Measurements from ENCODE around the gene ZNF695.

ZNF695 gene

DNA sequence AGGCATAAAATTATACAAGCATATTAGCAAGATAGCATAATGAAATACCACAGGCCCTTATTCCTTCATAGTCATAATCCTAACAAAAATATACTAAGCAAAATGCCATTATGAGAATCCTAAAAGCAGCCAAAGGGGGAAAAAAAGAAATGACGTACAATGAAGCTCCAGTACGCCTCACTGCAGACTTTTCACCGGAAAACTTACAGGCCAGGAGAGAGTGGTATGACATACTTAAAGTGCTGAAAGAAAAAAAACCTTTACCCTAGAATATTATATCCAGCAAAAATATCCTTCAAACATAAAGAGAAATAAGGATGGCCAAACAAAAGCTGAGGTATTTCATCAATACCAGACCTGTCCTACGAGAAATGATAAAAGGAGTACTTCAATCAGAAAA lies 19.5 kb downstream of the ZNF695 start:
- TF ChIP-seq CEBPB (IDR thresholded peaks at IDR 0.05) = no peak
- TF ChIP-seq TCF12 (IDR thresholded peaks at IDR 0.05; ENCODE audit: low read depth) = no peak
- TF ChIP-seq, protein P1, sequence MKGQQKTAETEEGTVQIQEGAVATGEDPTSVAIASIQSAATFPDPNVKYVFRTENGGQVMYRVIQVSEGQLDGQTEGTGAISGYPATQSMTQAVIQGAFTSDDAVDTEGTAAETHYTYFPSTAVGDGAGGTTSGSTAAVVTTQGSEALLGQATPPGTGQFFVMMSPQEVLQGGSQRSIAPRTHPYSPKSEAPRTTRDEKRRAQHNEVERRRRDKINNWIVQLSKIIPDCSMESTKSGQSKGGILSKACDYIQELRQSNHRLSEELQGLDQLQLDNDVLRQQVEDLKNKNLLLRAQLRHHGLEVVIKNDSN (IDR thresholded peaks at IDR 0.05) = no peak
- TF ChIP-seq CREB1 (IDR thresholded peaks at IDR 0.05; ENCODE audit: low read depth) = no peak
- TF ChIP-seq, protein P2, sequence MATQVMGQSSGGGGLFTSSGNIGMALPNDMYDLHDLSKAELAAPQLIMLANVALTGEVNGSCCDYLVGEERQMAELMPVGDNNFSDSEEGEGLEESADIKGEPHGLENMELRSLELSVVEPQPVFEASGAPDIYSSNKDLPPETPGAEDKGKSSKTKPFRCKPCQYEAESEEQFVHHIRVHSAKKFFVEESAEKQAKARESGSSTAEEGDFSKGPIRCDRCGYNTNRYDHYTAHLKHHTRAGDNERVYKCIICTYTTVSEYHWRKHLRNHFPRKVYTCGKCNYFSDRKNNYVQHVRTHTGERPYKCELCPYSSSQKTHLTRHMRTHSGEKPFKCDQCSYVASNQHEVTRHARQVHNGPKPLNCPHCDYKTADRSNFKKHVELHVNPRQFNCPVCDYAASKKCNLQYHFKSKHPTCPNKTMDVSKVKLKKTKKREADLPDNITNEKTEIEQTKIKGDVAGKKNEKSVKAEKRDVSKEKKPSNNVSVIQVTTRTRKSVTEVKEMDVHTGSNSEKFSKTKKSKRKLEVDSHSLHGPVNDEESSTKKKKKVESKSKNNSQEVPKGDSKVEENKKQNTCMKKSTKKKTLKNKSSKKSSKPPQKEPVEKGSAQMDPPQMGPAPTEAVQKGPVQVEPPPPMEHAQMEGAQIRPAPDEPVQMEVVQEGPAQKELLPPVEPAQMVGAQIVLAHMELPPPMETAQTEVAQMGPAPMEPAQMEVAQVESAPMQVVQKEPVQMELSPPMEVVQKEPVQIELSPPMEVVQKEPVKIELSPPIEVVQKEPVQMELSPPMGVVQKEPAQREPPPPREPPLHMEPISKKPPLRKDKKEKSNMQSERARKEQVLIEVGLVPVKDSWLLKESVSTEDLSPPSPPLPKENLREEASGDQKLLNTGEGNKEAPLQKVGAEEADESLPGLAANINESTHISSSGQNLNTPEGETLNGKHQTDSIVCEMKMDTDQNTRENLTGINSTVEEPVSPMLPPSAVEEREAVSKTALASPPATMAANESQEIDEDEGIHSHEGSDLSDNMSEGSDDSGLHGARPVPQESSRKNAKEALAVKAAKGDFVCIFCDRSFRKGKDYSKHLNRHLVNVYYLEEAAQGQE (IDR thresholded peaks at IDR 0.05; ENCODE audit: low read depth) = no peak

DNA sequence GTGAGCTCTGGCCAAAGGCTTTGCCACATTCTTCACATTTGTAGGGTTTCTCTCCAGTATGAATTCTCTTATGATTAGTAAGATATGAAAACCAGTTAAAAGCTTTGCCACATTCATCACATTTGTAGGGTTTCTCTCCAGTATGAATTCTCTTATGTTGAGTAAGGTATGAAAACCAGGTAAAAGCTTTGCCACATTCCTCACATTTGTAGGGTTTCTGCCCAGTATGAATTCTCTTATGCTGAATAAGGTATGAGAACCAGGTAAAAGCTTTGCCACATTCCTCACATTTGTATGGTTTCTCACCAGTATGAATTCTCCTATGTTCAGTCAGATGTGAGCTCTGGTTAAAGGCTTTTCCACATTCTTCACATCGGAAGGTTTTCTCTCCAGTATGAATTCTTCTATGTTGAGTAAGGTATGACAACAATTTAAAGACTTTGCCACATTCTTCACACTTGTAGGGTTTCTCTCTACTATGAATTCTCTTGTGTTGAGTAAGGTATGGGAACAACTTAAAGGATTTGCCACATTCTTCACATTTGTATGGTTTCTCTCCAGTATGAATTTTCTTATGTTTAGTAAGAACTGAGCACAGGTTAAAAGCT lies 20.7 kb downstream of the ZNF695 start:
- TF ChIP-seq, protein P1 (IDR thresholded peaks at IDR 0.05) = peak; percentile 56; the same call in 1 of the 2 replicates
- TF ChIP-seq EGR1 (IDR thresholded peaks at IDR 0.05) = no peak
- TF ChIP-seq NFIC (IDR thresholded peaks at IDR 0.05) = no peak
- TF ChIP-seq RAD21 (IDR thresholded peaks at IDR 0.05; ENCODE audit: low read depth) = no peak
- TF ChIP-seq TAF1 (IDR thresholded peaks at IDR 0.05; ENCODE audit: low read depth) = no peak

DNA sequence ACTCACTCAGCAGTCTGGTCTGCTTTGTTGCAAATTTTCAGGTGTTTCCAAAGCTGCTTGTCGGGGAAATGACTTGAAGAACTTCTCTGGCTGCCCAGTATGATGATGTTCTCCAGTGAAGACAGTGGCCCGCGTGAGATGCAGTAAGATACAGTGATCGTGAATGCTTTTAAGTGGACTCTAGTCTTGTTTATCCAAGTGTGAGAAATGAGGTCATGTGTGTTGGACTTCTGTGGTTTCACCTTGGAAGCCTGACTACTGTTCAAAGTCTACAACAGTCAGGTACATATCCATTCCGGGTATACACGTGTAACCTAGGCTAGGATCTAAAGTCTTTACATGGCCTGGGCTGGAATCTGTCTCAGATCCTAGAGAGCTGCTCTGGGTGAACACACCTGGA lies 29.1 kb downstream of the ZNF695 start:
- TF ChIP-seq TEAD4 (IDR thresholded peaks at IDR 0.05) (no peak), NFIC (IDR thresholded peaks at IDR 0.05) (no peak), TAF1 (IDR thresholded peaks at IDR 0.05; ENCODE audit: low read depth) (no peak)
- TF ChIP-seq, protein P1 (IDR thresholded peaks at IDR 0.05) = no peak

DNA sequence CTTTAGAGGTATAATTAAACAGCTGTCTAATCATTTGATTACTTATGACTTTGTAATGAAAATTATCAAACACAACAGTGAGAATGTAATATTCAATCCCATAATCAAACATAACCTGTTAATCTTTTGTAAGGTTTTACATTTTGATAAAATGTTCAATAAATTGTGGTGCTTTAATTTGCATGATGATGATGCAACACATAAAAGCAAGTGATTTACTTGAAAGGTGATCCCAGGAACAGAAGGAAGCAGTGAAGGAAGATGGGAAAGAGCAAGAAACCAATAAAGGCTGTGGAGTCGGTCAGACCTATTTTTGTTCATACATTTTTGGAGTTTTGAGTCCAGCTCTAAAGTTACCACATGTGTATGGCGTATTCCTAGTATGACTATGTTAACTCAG lies 29.6 kb downstream of the ZNF695 start:
- TF ChIP-seq, protein P3, sequence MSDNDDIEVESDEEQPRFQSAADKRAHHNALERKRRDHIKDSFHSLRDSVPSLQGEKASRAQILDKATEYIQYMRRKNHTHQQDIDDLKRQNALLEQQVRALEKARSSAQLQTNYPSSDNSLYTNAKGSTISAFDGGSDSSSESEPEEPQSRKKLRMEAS (IDR thresholded peaks at IDR 0.05) = no peak
- no peak for TF ChIP-seq TEAD4 (IDR thresholded peaks at IDR 0.05)
- TF ChIP-seq TAF1 (IDR thresholded peaks at IDR 0.05; ENCODE audit: low read depth) = no peak
- TF ChIP-seq FOXM1 (IDR thresholded peaks at IDR 0.05; ENCODE audit: borderline replicate concordance, low read depth) = no peak
- TF ChIP-seq, protein P2 (IDR thresholded peaks at IDR 0.05; ENCODE audit: low read depth) = no peak
- TF ChIP-seq, protein P1 (IDR thresholded peaks at IDR 0.05) = no peak
- no peak for TF ChIP-seq NFIC (IDR thresholded peaks at IDR 0.05)
- TF ChIP-seq EP300 (IDR thresholded peaks at IDR 0.05; ENCODE audit: borderline replicate concordance) = no peak
- TF ChIP-seq CREB1 (IDR thresholded peaks at IDR 0.05; ENCODE audit: low read depth) = no peak
- TF ChIP-seq YY1 (IDR thresholded peaks at IDR 0.05; ENCODE audit: low read depth) = no peak
- no peak for TF ChIP-seq CEBPB (IDR thresholded peaks at IDR 0.05)
- TF ChIP-seq RAD21 (IDR thresholded peaks at IDR 0.05; ENCODE audit: low read depth) = no peak
- TF ChIP-seq ZBTB7A (IDR thresholded peaks at IDR 0.05; ENCODE audit: low read depth) = no peak

DNA sequence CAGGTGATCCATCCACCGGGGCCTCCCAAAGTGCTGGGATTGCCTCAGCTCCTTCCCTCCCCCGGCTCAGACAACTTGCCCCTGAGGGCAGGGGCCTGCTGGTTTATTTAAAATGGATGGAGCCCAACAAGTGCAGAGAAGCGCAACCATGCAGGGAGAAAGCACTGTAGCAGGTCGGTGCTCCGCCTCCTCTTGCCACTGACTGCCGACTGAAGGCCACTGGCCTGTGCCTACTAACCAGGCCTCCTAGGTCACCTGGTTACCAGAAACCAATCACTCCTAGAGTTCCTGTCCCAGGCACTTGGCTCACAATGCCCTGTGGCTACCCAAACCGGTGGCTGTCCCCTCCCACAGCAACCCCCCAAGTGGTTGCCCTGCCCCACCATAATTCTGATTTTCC lies 35.9 kb downstream of the ZNF695 start:
- TF ChIP-seq NFIC (IDR thresholded peaks at IDR 0.05) = no peak
- TF ChIP-seq, protein P1 (IDR thresholded peaks at IDR 0.05) = no peak
- no peak for TF ChIP-seq CREB1 (IDR thresholded peaks at IDR 0.05; ENCODE audit: low read depth)
- no peak for TF ChIP-seq RAD21 (IDR thresholded peaks at IDR 0.05; ENCODE audit: low read depth)
- TF ChIP-seq, protein P3 (IDR thresholded peaks at IDR 0.05) = no peak
- no peak for TF ChIP-seq ZBTB7A (IDR thresholded peaks at IDR 0.05; ENCODE audit: low read depth)
- TF ChIP-seq EP300 (IDR thresholded peaks at IDR 0.05; ENCODE audit: borderline replicate concordance) = no peak
- no peak for TF ChIP-seq FOXM1 (IDR thresholded peaks at IDR 0.05; ENCODE audit: borderline replicate concordance, low read depth)

Data from Ishikawa (cell line).